Measurements from ENCODE around the gene PRDM16. TPM values are rescaled to one million over a fixed set of nuclear protein-coding genes. Genes with fewer than 3 reads are reported as not detected.

PRDM16 gene
- total and polyA plus RNA-seq, 3 donors from 2014 or later = 2.1 to 5.6 (median 4.7) TPM

DNA sequence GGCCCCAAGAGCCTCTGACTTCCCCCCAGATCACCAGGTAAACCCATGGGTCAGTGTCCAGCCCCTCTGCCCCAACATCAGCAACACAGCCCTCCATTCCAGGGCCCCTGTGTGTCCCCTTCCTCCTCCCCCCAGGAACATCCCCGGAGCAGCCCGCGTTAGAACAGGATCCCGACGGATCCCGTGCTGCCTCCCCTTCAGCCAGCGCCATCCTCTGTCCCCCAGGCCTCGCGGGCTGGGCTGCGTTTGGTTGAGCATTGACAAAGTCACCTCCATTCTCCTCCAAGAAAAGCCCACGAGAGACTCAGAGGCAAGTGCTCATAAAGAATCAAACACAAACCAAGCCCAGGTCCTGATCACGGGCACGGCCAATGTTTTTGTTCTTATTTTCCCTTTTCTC lies 225.4 kb downstream of the PRDM16 start:
- intact Hi-C loops (cut with DNase I; ENCODE audit: low total_unique reads) = no loop called here
- no peaks in the 10 kb centered on the region for H3K4me1 ChIP-seq
- H3K4me3 ChIP-seq = no peak overlapping the region
- 90 to 97% methylated on average over 13 of the region's 13 CpGs for WGBS, 2 donors
- no peak overlapping the region for H3K27ac ChIP-seq
- no peaks in the 10 kb centered on the region for H3K36me3 ChIP-seq (ENCODE audit: low read depth, missing control alignments)
- H3K9me3 ChIP-seq = no peaks in the 10 kb centered on the region
- no peak for DNase-seq
- H3K27me3 ChIP-seq = no peaks in the 10 kb centered on the region
- no peak for TF ChIP-seq POLR2A (IDR thresholded peaks at IDR 0.05)
- TF ChIP-seq, protein P1, sequence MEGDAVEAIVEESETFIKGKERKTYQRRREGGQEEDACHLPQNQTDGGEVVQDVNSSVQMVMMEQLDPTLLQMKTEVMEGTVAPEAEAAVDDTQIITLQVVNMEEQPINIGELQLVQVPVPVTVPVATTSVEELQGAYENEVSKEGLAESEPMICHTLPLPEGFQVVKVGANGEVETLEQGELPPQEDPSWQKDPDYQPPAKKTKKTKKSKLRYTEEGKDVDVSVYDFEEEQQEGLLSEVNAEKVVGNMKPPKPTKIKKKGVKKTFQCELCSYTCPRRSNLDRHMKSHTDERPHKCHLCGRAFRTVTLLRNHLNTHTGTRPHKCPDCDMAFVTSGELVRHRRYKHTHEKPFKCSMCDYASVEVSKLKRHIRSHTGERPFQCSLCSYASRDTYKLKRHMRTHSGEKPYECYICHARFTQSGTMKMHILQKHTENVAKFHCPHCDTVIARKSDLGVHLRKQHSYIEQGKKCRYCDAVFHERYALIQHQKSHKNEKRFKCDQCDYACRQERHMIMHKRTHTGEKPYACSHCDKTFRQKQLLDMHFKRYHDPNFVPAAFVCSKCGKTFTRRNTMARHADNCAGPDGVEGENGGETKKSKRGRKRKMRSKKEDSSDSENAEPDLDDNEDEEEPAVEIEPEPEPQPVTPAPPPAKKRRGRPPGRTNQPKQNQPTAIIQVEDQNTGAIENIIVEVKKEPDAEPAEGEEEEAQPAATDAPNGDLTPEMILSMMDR (IDR thresholded peaks at IDR 0.05) = no peak

DNA sequence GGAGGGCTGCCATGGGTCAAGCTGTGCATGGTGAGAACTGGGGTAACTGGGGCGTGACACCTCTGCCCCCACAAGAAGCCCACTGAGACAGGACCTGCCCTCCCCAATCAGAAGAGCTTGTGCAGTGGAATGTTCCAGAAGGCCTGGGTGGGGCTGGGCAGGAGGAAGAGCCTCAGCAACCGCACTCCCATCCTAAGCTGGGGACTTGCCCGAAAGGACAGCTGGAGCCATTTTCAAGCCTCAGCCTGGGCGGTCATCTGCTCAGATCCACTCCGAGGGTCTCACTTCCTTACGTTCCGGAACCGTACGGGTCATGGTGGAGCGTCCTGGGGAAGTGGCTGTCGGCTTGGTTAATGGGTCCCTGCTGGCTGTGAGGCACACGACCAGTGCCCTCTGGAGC lies 226.8 kb downstream of the PRDM16 start:
- H3K27me3 ChIP-seq = no peaks in the 10 kb centered on the region
- H3K36me3 ChIP-seq (ENCODE audit: low read depth, missing control alignments) = no peaks in the 10 kb centered on the region
- intact Hi-C loops (cut with DNase I; ENCODE audit: low total_unique reads) = no loop called here
- WGBS, 2 donors = 84 to 90% methylated on average over 12 of the region's 12 CpGs
- no peaks in the 10 kb centered on the region for H3K9me3 ChIP-seq
- H3K4me3 ChIP-seq = no peak overlapping the region
- H3K4me1 ChIP-seq = no peaks in the 10 kb centered on the region
- TF ChIP-seq, protein P1 (IDR thresholded peaks at IDR 0.05) = no peak
- TF ChIP-seq POLR2A (IDR thresholded peaks at IDR 0.05) = no peak
- H3K27ac ChIP-seq = no peak overlapping the region
- no peak for DNase-seq

DNA sequence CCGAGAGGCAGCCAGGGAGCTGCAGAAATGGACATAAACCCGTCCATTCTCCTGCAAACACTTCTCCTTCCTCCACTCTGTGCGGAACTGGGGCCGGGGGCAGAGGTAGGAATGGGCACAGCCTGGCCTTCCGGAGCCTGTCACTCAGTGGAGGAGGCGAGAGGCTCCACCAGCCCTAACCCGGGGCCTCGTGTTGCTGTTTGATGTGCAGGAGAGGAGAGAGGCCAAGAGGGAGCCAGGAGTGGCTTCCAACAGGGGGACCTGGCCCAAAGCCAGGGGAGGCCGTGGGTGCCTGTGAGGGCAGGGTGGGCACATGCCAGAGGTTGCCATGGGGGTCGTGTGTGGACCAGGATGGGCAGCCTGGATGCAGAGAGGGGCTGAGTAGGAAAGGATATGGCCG lies 227.3 kb downstream of the PRDM16 start:
- Histone ChIP-seq H3K27me3 (no peaks in the 10 kb centered on the region), H3K4me1 (no peaks in the 10 kb centered on the region), H3K4me3 (no peak overlapping the region), H3K36me3 (ENCODE audit: low read depth, missing control alignments) (no peaks in the 10 kb centered on the region), H3K27ac (no peak overlapping the region), H3K9me3 (no peaks in the 10 kb centered on the region)
- no peak for DNase-seq
- intact Hi-C loops (cut with DNase I; ENCODE audit: low total_unique reads) = no loop called here
- TF ChIP-seq, protein P1 (IDR thresholded peaks at IDR 0.05) = no peak
- no peak for TF ChIP-seq POLR2A (IDR thresholded peaks at IDR 0.05)
- WGBS, 2 donors = 58 to 69% methylated on average over 6 to 11 of the region's 11 CpGs

DNA sequence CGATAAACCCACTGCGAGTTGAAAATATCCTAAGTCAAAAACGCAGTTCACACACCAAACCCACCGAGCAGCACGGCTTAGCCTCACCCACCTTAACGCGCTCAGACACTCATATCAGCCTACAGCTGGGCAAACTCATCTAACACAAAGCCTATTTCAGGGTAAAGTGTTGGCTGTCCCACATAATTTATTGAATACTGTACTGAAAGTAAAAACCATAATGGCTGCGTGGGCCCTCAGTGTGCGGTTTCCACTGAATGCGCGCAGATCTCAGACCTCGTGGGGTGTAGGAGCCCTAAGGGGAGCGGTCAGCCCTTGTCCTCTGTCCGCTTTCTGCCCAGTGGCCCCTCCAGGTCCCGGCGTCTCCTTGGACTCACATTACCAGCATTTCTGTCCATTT lies 227.8 kb downstream of the PRDM16 start:
- H3K27ac ChIP-seq = no peak overlapping the region
- H3K4me1 ChIP-seq = no peaks in the 10 kb centered on the region
- no peak for TF ChIP-seq POLR2A (IDR thresholded peaks at IDR 0.05)
- TF ChIP-seq, protein P1 (IDR thresholded peaks at IDR 0.05) = no peak
- H3K36me3 ChIP-seq (ENCODE audit: low read depth, missing control alignments) = no peaks in the 10 kb centered on the region
- H3K4me3 ChIP-seq = no peak overlapping the region
- no peak for DNase-seq
- H3K9me3 ChIP-seq = no peaks in the 10 kb centered on the region
- H3K27me3 ChIP-seq = no peaks in the 10 kb centered on the region
- 89 to 94% methylated on average over 15 to 16 of the region's 16 CpGs for WGBS, 2 donors
- intact Hi-C loops (cut with DNase I; ENCODE audit: low total_unique reads) = no loop called here

DNA sequence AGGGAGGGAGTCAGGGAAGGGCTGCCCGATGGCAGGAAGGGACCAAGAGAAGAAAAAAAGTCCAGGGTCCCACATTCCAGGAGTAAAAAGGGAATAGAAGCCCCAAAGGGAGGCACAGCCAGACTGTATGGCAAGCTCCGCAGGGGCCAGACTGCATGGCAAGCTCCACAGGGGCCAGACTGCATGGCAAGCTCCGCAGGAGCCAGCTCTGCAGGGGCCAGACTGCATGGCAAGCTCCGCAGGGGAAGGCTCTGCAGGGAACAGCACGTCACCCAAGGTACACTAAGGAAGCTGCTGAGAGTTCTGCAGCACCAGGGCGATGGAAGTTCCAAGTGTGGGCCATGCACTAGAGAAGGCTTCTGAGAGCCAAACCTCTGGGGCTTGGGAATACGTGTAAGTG lies 228.8 kb downstream of the PRDM16 start:
- no peak for TF ChIP-seq POLR2A (IDR thresholded peaks at IDR 0.05)
- TF ChIP-seq, protein P1 (IDR thresholded peaks at IDR 0.05) = no peak
- H3K36me3 ChIP-seq (ENCODE audit: low read depth, missing control alignments) = no peaks in the 10 kb centered on the region
- DNase-seq = no peak
- H3K4me3 ChIP-seq = no peak overlapping the region
- intact Hi-C loops (cut with DNase I; ENCODE audit: low total_unique reads) = no loop called here
- no peak overlapping the region for H3K27ac ChIP-seq
- WGBS, 2 donors = 88 to 91% methylated on average over 5 to 7 of the region's 7 CpGs
- no peaks in the 10 kb centered on the region for H3K27me3 ChIP-seq
- no peaks in the 10 kb centered on the region for H3K4me1 ChIP-seq
- H3K9me3 ChIP-seq = no peaks in the 10 kb centered on the region

All from testis (tissue), 3 donors.